HepG2 (cell line): ENCODE data around the gene POLDIP3. TPM values are rescaled to one million over a fixed set of nuclear protein-coding genes. Genes with fewer than 3 reads are reported as not detected.

Experiments used
- ATF2 ChIP-seq: sonication (generic); formaldehyde crosslinking; IDR thresholded peaks from 2 replicates; pipeline ENCODE4 v1.4.0; 2020; ENCODE audit warnings: missing genetic modification reagents
- ATF7-NPFF ChIP-seq: sonication (generic); formaldehyde crosslinking; IDR thresholded peaks from 2 replicates; pipeline ENCODE4 v1.8.1; 2023; ENCODE audit warnings: mild to moderate bottlenecking, low read depth, missing genetic modification reagents, moderate library complexity
- BHLHE40 ChIP-seq: IDR thresholded peaks from 2 replicates; pipeline ENCODE4 v1.6.1; 2011; ENCODE audit warnings: low read length, improper control_type of control experiment
- BRD4 ChIP-seq: sonication (generic); formaldehyde crosslinking; IDR thresholded peaks from 2 replicates; pipeline ENCODE4 v1.4.0; 2020; ENCODE audit warnings: missing genetic modification reagents
- DMAP1 ChIP-seq: IDR thresholded peaks from 2 replicates; pipeline ENCODE4 v1.6.1; 2016
- DRAP1 ChIP-seq: IDR thresholded peaks from 2 replicates; pipeline ENCODE4 v1.6.1; 2016; ENCODE audit warnings: missing genetic modification reagents, missing compliant biosample characterization
- EED ChIP-seq: sonication (generic); formaldehyde crosslinking; IDR thresholded peaks from 2 replicates; pipeline ENCODE4 v1.5.0; 2020; ENCODE audit warnings: mild to moderate bottlenecking, missing genetic modification reagents
- FOSL2 ChIP-seq: sonication (generic); formaldehyde crosslinking; IDR thresholded peaks from 2 replicates; pipeline ENCODE4 v1.4.0; 2020; ENCODE audit warnings: missing genetic modification reagents
- FOXK2 ChIP-seq: fragments of 450-650 bp; IDR thresholded peaks from 2 replicates; pipeline ENCODE4 v1.6.1; 2016
- FOXP1 ChIP-seq, 2 experiments: fragments of 450-650 bp in 1 of 2; IDR thresholded peaks; 2 replicates each; pipeline ENCODE4 v1.6.1; 2017 to 2018; ENCODE audit warnings: antibody characterized with exemption in 1 of 2
- GATAD1 ChIP-seq: IDR thresholded peaks from 2 replicates; pipeline ENCODE4 v1.6.1; 2016; ENCODE audit warnings: missing genetic modification reagents, missing compliant biosample characterization
- KLF12 ChIP-seq: sonication (generic); formaldehyde crosslinking; IDR thresholded peaks from 2 replicates; pipeline ENCODE4 v1.4.0; 2020; ENCODE audit warnings: missing genetic modification reagents, borderline replicate concordance
- MED13 ChIP-seq: sonication (generic); formaldehyde crosslinking; IDR thresholded peaks from 2 replicates; pipeline ENCODE4 v1.5.0; 2020; ENCODE audit warnings: missing genetic modification reagents
- MYC ChIP-seq: sonication (generic); formaldehyde crosslinking; IDR thresholded peaks from 2 replicates; pipeline ENCODE4 v1.9.0; 2021; ENCODE audit warnings: missing genetic modification reagents, borderline replicate concordance
- NFATC3 ChIP-seq: sonication (generic); formaldehyde crosslinking; IDR thresholded peaks from 2 replicates; pipeline ENCODE4 v1.5.1; 2020; ENCODE audit warnings: mild to moderate bottlenecking, missing genetic modification reagents
- NR1H2 ChIP-seq: sonication (generic); formaldehyde crosslinking; IDR thresholded peaks from 2 replicates; pipeline ENCODE4 v1.8.1; 2022; ENCODE audit warnings: low read depth, missing genetic modification reagents, borderline replicate concordance
- NR2C2 ChIP-seq: sonication (generic); formaldehyde crosslinking; IDR thresholded peaks from 2 replicates; pipeline ENCODE4 v1.4.0; 2020; ENCODE audit warnings: missing genetic modification reagents, mild to moderate bottlenecking, moderate library complexity, borderline replicate concordance
- PHF20 ChIP-seq: sonication (generic); formaldehyde crosslinking; IDR thresholded peaks from 2 replicates; pipeline ENCODE4 v1.5.0; 2020; ENCODE audit warnings: mild to moderate bottlenecking, missing genetic modification reagents
- RBFOX2 ChIP-seq: fragments of 200-400 bp; formaldehyde crosslinking; IDR thresholded peaks from 2 replicates; pipeline ENCODE4 v1.6.1; 2017; ENCODE audit warnings: low read depth, mild to moderate bottlenecking, low read length
- RBM22 ChIP-seq: fragments of 200-400 bp; formaldehyde crosslinking; optimal IDR thresholded peaks from 2 replicates; pipeline ENCODE3; 2017; ENCODE audit warnings: mild to moderate bottlenecking, low read length, moderate library complexity
- SUZ12 ChIP-seq: fragments of 150-350 bp; IDR thresholded peaks from 2 replicates; pipeline ENCODE4 v1.6.1; 2014; ENCODE audit warnings: low read depth, low read length
- SYNCRIP ChIP-seq: fragments of 200-400 bp; formaldehyde crosslinking; IDR thresholded peaks from 2 replicates; pipeline ENCODE4 v1.6.1; 2018; ENCODE audit warnings: mild to moderate bottlenecking, low read depth, low read length; ENCODE audit not compliant: insufficient read depth
- TGIF2 ChIP-seq: IDR thresholded peaks from 2 replicates; pipeline ENCODE4 v1.6.1; 2016; ENCODE audit warnings: control low read depth, missing compliant biosample characterization
- ZBTB46 ChIP-seq: sonication (generic); formaldehyde crosslinking; IDR thresholded peaks from 2 replicates; pipeline ENCODE4 v1.4.0; 2020; ENCODE audit warnings: mild to moderate bottlenecking, missing genetic modification reagents, borderline replicate concordance
- ZC3H13 ChIP-seq: sonication (generic); formaldehyde crosslinking; IDR thresholded peaks from 2 replicates; pipeline ENCODE4 v1.8.1; 2023; ENCODE audit warnings: mild to moderate bottlenecking, missing genetic modification reagents, moderate library complexity
- ZEB1 ChIP-seq: IDR thresholded peaks from 2 replicates; pipeline ENCODE4 v1.6.1; 2012; ENCODE audit warnings: mild to moderate bottlenecking, low read depth, inconsistent platforms; ENCODE audit not compliant: insufficient replicate concordance
- ZNF101 ChIP-seq: sonication (generic); formaldehyde crosslinking; IDR thresholded peaks from 2 replicates; pipeline ENCODE4 v1.4.0; 2020; ENCODE audit warnings: mild to moderate bottlenecking, low read depth, missing genetic modification reagents, borderline replicate concordance
- ZNF510 ChIP-seq: sonication (generic); formaldehyde crosslinking; IDR thresholded peaks from 2 replicates; pipeline ENCODE4 v1.4.0; 2020; ENCODE audit warnings: low read depth, mild to moderate bottlenecking, missing genetic modification reagents
- ZSCAN29 ChIP-seq: sonication (generic); formaldehyde crosslinking; conservative IDR thresholded peaks from 2 replicates; pipeline ENCODE4 v1.4.0; 2020; ENCODE audit warnings: mild to moderate bottlenecking, missing genetic modification reagents
- polyA plus RNA-seq, 8 experiments: library from polyadenylated mRNA; depleted of rRNA in 3 of 8; stranded (reverse) in 7 of 8; unstranded in 1 of 8; fragments of >200 nt; fragmentation: Illumina TruSeq in 4 of 8; extraction: Trizol in 4 of 8; gene quantifications; 2 replicates each; pipeline versions ENCODE4 v1.2.1 to v1.2.3, GENCODE V29; 2011 to 2016; ENCODE audit warnings: low read depth in 4 of 8, missing spikeins in 1 of 8, mixed read lengths in 1 of 8; ENCODE audit not compliant: insufficient read depth in 1 of 8
- total RNA-seq, 5 experiments: library from RNA; depleted of rRNA; stranded (reverse); fragments of >200 nt; fragmentation: Illumina TruSeq; extraction: Trizol; gene quantifications; 2 replicates each; pipeline ENCODE4 v1.2.3, GENCODE V29; 2016; ENCODE audit warnings: low read depth in 1 of 5

The POLDIP3 gene
- total and polyA plus RNA-seq, 2 of the 13 experiments (the other 11 are each of a cell fraction or from before 2014, with no cell fraction given), result 45.8 to 47.4 TPM

- no peak for TF ChIP-seq ZNF510 (CRISPR knock-in tag)
- no peak for TF ChIP-seq NR1H2 (CRISPR knock-in tag)
- no peak for TF ChIP-seq ZSCAN29 (CRISPR knock-in tag)
- TF ChIP-seq NR2C2 (CRISPR knock-in tag), result no peak
- 0 out of 2 replicates have a peak, but pooled peaks have one; percentile 47 for TF ChIP-seq BRD4 (CRISPR knock-in tag)
- peak; percentile 48; the same call in 1 of the 2 replicates for TF ChIP-seq DMAP1 (CRISPR knock-in tag)
- TF ChIP-seq FOSL2 (CRISPR knock-in tag), result no peak
- TF ChIP-seq SUZ12, result peak; percentile 21; the same call in 1 of the 2 replicates
- no peak for TF ChIP-seq FOXP1 (IDR thresholded peaks at IDR 0.05)
- TF ChIP-seq FOXP1 (CRISPR knock-in tag; IDR thresholded peaks at IDR 0.05), result no peak
- no peak for TF ChIP-seq ZBTB46 (CRISPR knock-in tag)
- TF ChIP-seq KLF12, result no peak
- no peak for TF ChIP-seq EED (CRISPR knock-in tag)
- peak; percentile 21 for TF ChIP-seq RBM22
- TF ChIP-seq DRAP1, result peak; percentile 48; the same call in 1 of the 2 replicates
- TF ChIP-seq TGIF2 (CRISPR knock-in tag), result peak; percentile 52; the same call in 1 of the 2 replicates
- peak; percentile 51; the same call in 1 of the 2 replicates for TF ChIP-seq ZC3H13 (CRISPR knock-in tag)
- no peak for TF ChIP-seq SYNCRIP
- peak; percentile 86 for TF ChIP-seq GATAD1 (CRISPR knock-in tag)
- TF ChIP-seq ATF7-NPFF (CRISPR knock-in tag), result peak; percentile 69
- TF ChIP-seq ZNF101 (CRISPR knock-in tag), result no peak
- TF ChIP-seq RBFOX2, result peak; percentile 82
- TF ChIP-seq BHLHE40, result no peak
- peak; percentile 50; the same call in 1 of the 2 replicates for TF ChIP-seq MYC (CRISPR knock-in tag)
- 0 out of 2 replicates have a peak, but pooled peaks have one; percentile 14 for TF ChIP-seq MED13 (CRISPR knock-in tag)
- peak; percentile 51 for TF ChIP-seq PHF20 (CRISPR knock-in tag)
- no peak for TF ChIP-seq FOXK2
- no peak for TF ChIP-seq ATF2 (CRISPR knock-in tag)
- no peak for TF ChIP-seq ZEB1
- no peak for TF ChIP-seq NFATC3 (CRISPR knock-in tag)
Measured at GRCh38 chr22:42581762-42582716, 32.6 kb downstream of the POLDIP3 start (continued).
